GM20431 (cell line): ENCODE data around the gene ADGB.
"Not testable (repeated sequence)": the region's sequence is repeated elsewhere in the genome, so short reads cannot be mapped to it uniquely, and the experiment has no call there.

Experiments
- in situ Hi-C: fragments of 300-500 bp; cut with MseI, MboI; formaldehyde crosslinking; loops from one replicate; pipeline ENCODE4 v1.15.0; 2020; ENCODE audit warnings: low sequenced_read_pairs; ENCODE audit not compliant: unreplicated experiment

Gene ADGB

DNA sequence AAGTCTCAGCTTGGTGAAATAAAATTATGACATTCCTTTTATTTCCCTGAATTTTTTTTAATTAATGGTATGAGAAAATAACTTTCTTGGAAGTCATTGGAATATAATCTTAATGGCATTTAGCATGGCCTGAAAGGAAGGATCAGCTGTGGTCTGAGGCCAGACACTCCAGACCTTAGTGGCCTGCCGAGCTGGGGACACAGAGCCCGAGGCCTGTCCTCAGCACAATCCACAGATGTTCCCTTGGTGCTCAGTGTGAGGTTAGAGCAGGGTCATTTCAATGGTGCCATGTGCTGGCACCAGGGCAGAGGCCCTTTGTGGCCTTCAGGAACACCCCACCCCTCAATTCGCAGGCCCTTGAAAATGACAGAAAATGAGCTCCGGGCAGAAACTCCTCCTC, 120.6 kb downstream of the ADGB start:
- in situ Hi-C loops: loop anchor here (25.0 kb wide), 1 partner anchor 682 kb away; the partner anchor contains the start of gene GRM1

DNA sequence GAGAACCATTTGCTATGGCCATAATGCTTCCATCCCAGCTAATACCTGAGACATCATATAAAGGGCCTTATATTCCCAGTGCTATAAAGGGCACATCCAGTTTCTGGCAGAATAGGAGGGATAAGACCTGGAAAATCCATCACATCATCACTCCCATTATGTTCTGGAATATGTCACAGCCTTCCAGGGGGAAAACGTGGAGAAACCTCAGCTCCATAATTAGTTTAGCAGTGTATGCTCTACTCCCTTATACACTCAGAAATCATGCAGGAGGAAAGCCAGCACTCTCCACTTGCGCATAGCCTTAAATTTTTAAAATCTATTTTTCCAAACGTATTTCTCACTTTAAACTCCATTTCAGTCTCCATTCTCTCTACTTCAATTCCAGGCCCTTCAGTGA, 140.9 kb downstream of the ADGB start:
- in situ Hi-C loops: no loop called here

DNA sequence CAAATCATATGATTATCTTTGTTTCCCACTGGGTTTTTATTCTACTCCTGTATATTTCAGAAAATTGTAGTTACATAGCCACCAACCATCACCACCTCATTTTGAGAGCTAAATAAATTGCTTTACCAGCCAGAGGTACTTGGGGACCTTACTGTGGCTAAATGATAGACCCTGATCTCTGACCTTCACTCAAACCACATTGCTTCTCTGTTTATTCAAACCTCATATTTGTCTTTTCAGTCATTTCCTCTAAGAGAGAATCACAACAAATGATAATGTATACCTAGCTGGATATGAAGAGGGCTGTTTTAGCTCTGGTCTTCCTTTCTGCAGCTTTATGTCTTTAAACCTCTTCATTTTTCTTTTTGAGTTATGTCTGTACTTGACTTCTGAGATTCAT, 142.8 kb downstream of the ADGB start:
- in situ Hi-C loops: no loop called here

DNA sequence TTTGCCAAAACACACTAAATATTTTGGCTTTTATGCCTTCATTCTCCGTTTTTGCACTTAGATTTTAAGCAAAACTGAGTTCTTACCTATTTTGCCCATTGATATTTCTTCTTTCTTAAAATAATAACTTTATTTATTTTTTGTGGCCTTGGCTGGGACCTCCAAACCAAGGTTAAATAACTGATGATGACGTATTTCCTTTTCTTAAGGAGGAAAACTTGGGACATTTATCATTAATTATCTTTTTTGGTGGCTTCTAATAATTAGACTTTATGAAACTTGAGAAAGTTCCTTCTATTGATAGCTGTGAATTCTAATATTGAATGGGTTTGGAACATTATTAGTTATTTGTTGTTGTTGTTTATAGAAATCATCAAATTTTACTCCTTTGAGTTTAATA, 154.5 kb downstream of the ADGB start:
- in situ Hi-C loops: no loop called here

DNA sequence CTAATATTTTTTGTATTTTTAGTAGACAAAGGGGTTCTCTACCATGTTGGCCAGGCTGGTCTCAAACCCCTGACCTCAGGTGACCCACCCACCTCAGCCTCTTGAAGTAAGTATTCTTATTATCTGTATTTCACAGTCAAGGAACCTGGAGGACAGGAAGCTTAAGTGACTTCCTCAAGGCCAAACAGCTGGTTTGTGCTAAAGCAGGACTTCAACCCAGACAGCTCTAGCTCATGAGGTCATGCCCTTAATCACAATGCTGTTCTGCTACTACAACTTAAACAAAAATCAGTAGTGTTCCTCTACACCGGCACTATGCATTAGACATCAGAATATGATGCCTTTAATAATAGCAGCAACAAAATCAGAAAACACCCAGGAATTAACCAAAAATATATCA, 168.9 kb downstream of the ADGB start:
- in situ Hi-C loops: no loop called here

DNA sequence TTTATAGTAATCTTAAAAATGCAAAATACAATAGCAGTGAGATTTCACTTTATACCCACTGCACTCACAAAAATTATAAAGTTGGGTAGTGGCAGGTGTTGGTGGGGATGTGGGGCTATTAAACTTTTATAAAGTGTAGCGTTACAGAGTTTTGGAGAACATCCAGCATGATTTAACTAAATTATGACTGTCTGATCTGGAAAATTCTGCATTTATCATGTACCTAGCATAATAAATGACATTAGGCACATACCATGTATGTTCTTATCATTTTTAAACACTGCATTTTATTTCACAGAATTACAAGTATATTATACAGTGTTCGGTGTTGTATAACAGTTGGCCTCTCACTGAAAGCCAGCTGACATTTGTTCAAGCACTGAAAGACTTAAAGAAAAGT, 169.9 kb downstream of the ADGB start:
- in situ Hi-C loops: no loop called here

DNA sequence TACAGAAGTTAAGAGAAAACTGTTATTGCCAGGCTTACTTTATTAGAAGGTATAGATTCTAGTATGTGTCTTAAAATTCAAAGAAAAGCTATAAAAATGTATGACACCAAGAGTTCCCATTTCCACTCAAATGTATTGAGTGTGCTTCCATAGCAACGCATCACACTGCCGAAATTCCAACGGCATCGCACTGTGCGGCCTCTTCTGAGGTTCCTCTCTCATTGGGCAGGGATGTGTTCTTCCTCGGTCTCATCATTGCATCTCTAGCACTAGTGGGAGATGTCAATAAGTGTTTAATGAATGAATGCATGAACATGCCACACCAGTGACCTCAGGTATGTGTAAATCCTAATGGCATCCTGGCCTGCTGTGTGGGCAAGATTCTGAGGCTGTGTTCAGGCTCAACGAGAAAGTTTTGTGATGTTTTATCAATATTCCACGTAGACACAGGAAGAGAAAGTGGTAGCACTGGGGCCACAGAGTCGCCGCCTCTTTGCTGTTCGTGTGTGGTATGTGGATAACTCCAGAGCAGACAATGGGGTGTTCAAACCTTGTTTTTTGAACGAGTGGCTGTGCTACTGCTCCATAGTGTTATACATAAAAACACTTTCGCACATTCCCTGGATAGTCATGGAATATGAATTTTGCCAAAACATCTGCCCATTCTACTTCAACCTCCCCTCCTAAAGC, 171.6 kb downstream of the ADGB start:
- in situ Hi-C loops: no loop called here

DNA sequence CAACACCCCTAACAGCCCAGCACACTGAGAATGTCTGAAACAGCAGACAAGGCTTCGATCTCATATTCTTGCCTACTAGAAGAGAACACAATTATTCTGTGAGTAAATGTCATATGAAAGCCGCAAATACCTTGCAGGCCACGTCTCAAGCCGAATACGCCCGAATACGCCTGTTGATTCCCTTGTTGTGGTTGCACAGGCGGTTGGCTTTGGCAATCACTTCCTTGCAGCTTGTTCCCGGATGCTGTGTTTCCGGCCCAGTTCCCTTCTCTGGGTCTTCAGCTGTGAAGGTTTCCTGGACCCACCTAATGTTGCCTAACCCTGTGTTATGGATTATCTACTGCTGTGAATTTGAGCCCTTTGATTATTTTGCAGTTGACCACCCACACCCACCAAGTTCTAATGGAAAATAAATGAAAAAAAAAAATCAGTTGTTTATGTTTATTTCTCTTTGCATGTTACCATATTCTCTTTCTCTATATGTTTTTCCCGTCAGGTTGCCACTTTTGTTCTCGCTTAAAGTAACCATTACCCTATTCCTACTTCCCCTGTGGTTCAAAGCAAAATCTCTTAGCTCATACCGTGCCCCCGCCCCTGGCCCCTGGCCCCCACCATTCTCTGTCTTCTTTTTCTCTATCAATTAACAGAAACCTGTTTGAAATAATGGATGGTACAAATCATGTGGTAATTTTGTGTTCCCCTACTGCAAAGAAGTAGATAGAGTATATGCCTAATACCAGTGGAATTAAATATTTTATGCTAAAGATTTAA, 172.4 kb downstream of the ADGB start:
- in situ Hi-C loops: no loop called here

DNA sequence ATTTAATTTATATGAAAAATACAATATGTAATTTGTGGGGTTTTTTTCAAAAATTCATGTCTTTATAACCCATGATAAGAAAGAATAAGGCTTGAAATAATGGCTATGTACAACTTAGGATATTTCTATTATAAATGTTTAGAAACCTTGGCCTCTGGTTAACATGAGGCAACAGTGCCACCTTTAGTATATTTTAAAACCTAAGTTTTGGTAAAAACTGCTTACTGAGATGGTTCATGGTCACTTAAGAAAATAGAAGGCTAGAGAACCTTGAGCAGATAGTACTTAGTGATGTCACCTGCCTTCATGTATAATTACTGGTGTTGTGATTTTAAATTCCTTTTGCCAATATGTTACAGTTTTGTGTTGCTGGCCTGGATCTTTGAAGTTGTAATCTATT, 176.4 kb downstream of the ADGB start:
- in situ Hi-C loops: no loop called here

DNA sequence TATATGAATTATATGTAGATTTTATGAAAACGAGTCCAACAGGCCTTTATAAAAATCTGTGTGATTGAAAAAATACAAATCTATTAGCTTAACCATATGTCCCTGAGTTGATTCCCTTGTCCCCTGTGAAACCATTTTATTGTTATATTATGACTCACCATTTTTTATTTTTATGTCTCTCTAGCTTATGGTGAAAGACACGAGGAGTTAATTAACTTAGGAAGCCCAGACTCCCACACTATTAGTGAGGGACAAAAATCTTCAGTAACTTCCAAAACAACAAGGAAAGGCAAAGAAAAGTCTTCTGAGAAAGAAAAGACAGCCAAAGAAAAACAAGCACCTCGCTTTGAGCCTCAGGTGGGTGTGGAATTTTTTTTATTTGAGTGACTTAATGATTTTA, 183.1 kb downstream of the ADGB start:
- in situ Hi-C loops: no loop called here

DNA sequence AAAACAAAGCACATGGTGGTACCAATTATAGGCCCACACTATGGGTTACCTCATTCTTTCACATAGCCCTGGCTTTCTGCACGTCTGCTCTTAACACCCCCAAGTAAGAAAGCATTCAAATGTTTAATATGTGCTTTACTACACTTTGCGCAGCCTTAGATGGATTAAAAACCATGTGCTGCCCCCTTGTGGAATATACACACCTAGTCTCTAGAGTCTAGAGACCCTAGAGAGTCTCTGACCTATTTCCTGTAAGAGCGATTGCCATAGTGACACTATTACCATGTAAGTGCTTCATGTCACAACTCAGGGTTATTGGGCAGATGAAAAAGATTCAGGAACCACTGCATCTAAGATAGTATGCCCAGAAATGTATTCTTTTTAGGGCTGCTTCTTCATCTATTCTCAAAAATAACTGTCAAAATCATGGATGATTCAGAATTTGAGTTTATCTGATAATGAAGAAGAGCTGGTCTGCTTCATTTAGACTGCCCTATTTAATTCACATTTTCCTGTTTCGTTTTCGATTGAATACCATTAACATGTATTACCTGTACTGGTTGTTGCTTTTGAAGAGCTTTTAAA, 186.3 kb downstream of the ADGB start:
- in situ Hi-C loops: no loop called here

DNA sequence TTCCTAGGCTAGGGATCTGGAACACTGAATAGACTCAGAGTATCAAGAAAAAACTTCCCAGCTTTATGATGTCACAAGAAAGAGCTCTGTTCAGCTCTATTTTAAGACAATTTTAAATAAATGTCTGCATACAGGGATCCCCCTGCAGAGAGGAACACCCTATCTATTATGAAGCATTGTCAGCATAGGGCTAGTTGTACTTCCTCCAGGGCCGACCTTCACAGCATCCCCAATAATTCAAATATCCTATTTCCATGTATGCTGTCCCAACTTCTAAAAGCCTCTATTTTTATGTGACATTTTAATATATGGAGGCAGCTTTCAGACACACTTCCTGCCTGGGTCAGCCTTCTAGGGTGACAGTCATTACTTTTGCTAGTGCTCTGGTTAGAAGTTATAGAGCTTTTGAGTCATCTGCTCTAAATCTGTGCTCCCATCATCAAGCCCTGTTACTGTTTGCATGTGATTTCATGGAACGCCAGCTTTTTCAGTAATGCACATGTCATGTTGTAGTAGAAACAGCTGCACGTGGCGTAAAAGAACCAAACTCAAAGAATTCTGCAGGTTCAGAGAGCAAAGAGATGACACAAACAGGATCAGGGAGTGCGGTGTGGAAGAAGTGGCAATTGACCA, 189.2 kb downstream of the ADGB start:
- in situ Hi-C loops: no loop called here

DNA sequence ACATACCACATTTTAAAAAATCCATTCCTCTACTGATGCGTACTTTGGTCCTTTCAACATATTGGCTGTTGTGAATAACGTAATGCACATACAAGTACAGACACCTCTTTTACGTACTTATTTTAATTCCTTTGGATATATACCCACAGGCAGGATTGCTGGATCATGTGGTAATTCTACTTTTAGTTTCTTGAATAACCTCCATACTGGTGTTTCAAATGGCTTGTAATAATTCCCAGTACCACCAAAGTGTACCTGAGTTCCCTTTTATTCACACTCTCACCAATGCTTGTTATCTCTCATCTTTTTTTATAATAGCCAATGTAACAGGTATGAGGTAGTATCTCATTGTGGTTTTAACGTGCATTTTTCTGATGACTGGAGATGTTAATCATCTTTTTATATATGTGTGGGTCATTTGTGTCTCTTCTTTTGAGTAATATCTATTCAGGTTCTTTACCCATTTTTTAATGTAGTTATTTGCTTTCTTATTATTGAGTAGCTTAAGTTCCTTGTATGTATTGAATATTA, 191.9 kb downstream of the ADGB start:
- in situ Hi-C loops: no loop called here

DNA sequence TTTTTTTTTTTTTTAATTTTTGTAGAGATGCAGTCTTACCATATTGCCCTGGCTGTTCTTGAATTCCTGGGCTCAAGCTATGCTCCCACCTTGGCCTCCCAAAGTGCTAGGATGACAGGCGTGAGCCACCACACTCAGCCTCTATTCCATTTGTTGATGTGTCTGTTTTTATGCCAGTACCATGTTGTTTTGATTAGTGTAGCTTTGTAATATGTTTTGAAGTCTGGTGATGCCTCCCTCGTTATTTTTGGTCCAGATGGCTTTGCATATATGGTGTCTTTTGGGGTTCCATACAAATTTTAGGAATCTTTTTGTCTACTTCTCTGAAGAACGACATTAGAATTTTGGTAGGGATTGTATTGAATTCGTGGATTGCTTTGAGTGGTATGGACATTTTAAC, 193.2 kb downstream of the ADGB start:
- in situ Hi-C loops: no loop called here

DNA sequence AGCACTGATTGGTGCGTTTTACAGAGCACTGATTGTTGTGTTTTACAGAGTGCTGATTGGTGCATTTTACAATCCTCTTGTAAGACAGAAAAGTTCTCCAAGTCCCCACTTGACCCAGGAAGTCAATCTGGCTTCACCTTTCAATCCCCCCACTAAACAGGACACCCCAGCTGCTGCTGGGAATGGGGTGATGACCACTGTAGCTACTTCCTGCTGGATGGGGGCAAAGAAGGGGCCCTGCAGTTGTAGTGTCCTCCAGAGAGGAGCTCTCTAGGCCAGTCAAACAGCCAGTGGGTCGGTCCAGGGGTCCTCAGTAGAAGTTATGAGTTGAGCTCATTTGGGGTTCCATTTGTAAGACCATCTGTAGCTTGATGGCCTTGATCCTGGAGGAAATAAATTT, 194.4 kb downstream of the ADGB start:
- in situ Hi-C loops: not testable (repeated sequence)

DNA sequence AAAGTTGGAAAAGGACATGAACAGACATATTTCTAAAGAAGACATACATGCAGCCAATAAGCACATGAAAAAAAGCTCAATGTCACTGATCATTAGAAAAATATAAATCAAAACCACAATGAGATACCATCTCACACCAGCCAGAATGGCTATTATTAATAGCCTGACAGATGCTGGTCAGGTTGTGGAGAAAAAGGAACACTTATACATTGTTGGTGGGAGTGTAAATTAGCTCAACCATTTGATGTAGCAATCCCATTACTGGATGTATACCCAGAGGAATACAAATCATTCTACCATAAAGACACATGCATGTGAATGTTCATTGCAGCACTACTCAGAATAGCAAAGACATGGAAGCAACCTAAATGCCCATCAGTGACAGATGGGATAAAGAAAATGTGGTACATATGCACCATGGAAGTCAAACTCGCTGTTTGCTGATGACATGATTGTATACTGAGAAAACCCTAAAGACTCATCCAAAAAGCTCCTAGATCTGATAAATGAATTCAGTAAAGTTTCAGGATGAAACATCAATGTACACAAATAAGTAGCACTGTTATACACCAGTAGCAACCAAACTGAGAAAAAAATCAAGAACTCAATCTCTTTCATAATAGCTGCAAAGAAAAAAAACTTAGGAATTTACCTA, 196.8 kb downstream of the ADGB start:
- in situ Hi-C loops: no loop called here

DNA sequence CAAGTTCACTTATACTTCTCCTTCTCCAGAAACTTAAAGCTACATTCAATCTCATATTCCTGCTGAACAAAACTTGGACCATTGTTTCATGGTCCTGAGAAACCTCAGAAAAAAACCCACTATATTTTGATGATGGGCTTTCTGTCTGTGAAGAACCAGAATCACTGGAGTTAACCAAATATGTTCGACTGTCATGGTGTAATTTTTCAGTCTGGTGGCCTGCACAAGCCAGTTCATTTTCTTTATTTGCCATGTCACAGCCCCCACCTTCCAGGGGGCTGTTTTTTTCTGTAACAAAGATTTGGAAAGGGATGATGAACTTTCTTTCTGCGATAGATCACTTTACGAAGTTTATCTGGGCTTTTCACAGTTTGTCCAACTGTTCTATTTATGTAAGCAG, 204.4 kb downstream of the ADGB start:
- in situ Hi-C loops: not testable (repeated sequence)

DNA sequence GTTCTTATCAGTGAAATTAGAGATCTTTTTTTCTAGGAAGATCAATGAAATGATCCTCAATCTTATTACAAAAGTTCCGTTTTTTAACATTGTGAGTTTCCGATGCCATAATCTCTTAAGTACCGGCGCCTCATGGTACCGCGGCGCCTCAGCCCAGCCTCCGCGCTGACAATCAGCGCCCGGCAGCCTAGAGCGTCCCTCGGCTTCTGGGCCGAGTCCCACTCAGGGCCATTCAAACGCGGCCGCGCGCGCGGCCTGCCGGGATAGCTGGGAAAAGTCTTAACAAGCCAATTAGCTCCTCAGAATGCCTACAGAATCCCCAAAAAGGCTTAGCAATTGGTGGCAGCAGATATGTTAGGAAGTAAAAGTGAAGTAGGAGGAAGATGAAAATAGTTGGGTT, 204.8 kb downstream of the ADGB start:
- in situ Hi-C loops: no loop called here

DNA sequence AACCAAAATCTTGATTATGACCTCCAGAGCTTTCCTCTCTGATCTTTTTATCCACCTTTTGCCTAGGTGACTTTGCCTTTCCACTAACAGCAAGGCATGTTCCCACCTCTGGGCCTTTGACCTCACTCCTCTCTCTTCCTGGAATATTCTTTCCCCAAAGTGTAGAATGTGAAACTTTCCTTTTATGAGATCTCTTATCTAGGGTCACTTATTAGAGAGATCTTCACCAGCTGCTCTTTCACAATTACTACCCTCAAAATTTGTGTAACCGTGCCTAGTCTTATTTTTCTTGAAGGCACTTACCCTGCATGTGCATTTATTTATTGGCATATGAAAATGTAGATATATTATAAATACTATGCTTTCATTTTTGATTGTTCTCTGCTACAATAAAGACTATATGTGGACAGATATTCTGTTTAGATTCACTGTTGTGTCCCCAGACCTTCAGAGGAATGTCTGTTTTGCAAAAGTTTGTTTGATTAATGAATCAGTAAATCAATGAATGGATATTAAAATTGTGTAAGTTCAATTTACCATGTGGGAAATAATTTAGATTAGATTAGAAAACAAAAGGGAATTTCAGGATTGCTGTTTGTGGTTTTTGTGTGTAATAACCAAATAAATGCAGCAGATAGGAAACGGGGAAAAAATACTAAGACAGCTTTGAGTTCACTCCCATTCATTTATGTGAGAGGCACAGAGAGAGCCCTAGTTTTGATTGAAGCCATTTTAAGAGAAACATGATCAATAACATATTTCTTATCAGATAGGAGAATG, 207.0 kb downstream of the ADGB start:
- in situ Hi-C loops: no loop called here
